Naive B cell (primary cell): ENCODE data around the gene GCH1. TPM values are rescaled to one million over a fixed set of nuclear protein-coding genes. Genes with fewer than 3 reads are reported as not detected.

Source experiments
- ATAC-seq, 2 donors: fragments of 150-1000 bp; cut with Tn5 transposase; 2 replicates each; pipeline ENCODE4 v1.10.0; 2021; ENCODE audit warnings: low read depth in 2 of 2, mild to moderate bottlenecking in 2 of 2, moderate library complexity in 2 of 2
- DNase-seq: peaks from one replicate; pipeline ENCODE4 v3.0.0; 2022
- H3K27ac Mint-ChIP-seq, 6 donors: one replicate each; pipeline ENCODE4 v1.8.0; 2020 to 2022; ENCODE audit warnings: mild to moderate bottlenecking in 6 of 6, mixed read lengths in 6 of 6, moderate library complexity in 5 of 6, inconsistent platforms in 2 of 6
- H3K27me3 Mint-ChIP-seq, 3 donors: one replicate each; pipeline ENCODE4 v1.8.0; 2021 to 2022; ENCODE audit warnings: mixed read lengths in 3 of 3, mild to moderate bottlenecking in 1 of 3
- H3K36me3 Mint-ChIP-seq, 2 donors: one replicate each; pipeline ENCODE4 v1.8.0; 2020 to 2022; ENCODE audit warnings: mixed read lengths in 2 of 2, inconsistent platforms in 1 of 2, mild to moderate bottlenecking in 1 of 2
- H3K4me1 Mint-ChIP-seq, 3 donors: one replicate each; pipeline ENCODE4 v1.8.0; 2020 to 2022; ENCODE audit warnings: mixed read lengths in 3 of 3, inconsistent platforms in 1 of 3, mild to moderate bottlenecking in 1 of 3, moderate library complexity in 1 of 3
- H3K4me3 Mint-ChIP-seq, 8 donors: one replicate each; pipeline ENCODE4 v1.8.0; 2020 to 2022; ENCODE audit warnings: mild to moderate bottlenecking in 8 of 8, mixed read lengths in 8 of 8, moderate library complexity in 8 of 8, inconsistent platforms in 2 of 8
- H3K9me3 Mint-ChIP-seq, 7 donors: one replicate each; pipeline ENCODE4 v1.8.0; 2020 to 2022; ENCODE audit warnings: mixed read lengths in 7 of 7, mild to moderate bottlenecking in 5 of 7, inconsistent platforms in 2 of 7, moderate library complexity in 1 of 7
- polyA plus RNA-seq, 6 donors: library from polyadenylated mRNA; unstranded; fragments of 300-500 nt; fragmentation: Illumina TruSeq; gene quantifications; one replicate each; pipeline ENCODE4 v1.2.3, GENCODE V29; 2021; ENCODE audit warnings: low read depth in 6 of 6

The GCH1 gene
- polyA plus RNA-seq, 6 donors from 2014 or later = 18.8 to 31.2 (median 27.8) TPM

DNA sequence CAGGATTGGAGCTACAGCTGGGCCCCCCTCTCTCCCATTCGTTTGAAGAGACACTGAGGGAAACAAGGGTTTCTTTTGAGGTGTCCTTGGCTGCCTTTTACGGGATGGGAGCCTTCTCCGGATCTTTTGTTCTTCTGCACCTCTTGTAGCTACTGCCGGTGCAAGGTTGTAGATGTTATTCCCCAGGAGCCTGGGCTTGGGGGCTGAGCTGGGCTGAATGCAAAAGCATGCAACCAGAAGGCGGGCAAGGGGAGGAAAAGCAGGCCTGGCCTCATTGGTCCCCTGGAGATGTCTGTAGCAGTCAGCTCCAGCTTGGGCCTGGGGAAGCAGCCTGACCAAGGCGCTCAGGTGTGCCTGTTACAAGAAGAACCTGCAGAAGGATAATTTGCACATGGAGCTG is 110.3 kb downstream of the GCH1 start:
- peaks cover 0 to 7% (median 3%) of the 10 kb centered on the region in 7 donors for H3K9me3 Mint-ChIP-seq
- ATAC-seq (no peak), DNase-seq (no peak)
- no peak overlapping the region for H3K4me3 Mint-ChIP-seq
- no peaks in the 10 kb centered on the region for H3K27me3 Mint-ChIP-seq
- peaks cover 16 to 22% of the 10 kb centered on the region in 2 donors for H3K36me3 Mint-ChIP-seq
- no peaks in the 10 kb centered on the region for H3K4me1 Mint-ChIP-seq
- H3K27ac Mint-ChIP-seq = no peak overlapping the region

Other genes starting within 250 kb of the GCH1 start
- gene WDHD1, start 124.3 kb upstream of the GCH1 start, polyA plus RNA-seq = 1 to 10 TPM in 5 of 6 donors, not detected in 1; 2.5 to 5.4 (median 3.1) TPM
- 1 to 10 TPM; 1.1 to 7.0 (median 2.4) TPM for gene SOCS4, start 124.4 kb upstream of the GCH1 start, polyA plus RNA-seq
- 100 to 1,000 TPM; 104 to 140 (median 117) TPM for gene MAPK1IP1L, start 148.8 kb upstream of the GCH1 start, polyA plus RNA-seq
- 1 to 10 TPM; 2.4 to 8.7 (median 4.8) TPM for gene LGALS3, start 226.4 kb upstream of the GCH1 start, polyA plus RNA-seq